HepG2 (cell line): ENCODE results near the gene IFT80. TPM values are rescaled to one million over a fixed set of nuclear protein-coding genes. Genes with fewer than 3 reads are reported as not detected.

Experiments
- BRCA1 ChIP-seq: sonication (generic); formaldehyde crosslinking; IDR thresholded peaks from 2 replicates; pipeline ENCODE4 v1.4.0; 2020; ENCODE audit warnings: missing genetic modification reagents
- LRRFIP1 ChIP-seq: sonication (generic); formaldehyde crosslinking; conservative IDR thresholded peaks from 2 replicates; pipeline ENCODE4 v1.4.0; 2020; ENCODE audit warnings: missing genetic modification reagents
- MEIS2 ChIP-seq: sonication (generic); formaldehyde crosslinking; IDR thresholded peaks from 2 replicates; pipeline ENCODE4 v1.9.0; 2021; ENCODE audit warnings: mild to moderate bottlenecking, missing genetic modification reagents
- MIER3 ChIP-seq: IDR thresholded peaks from 2 replicates; pipeline ENCODE4 v1.6.1; 2016; ENCODE audit warnings: missing compliant biosample characterization, borderline replicate concordance
- NAIF1 ChIP-seq: sonication (generic); formaldehyde crosslinking; IDR thresholded peaks from 2 replicates; pipeline ENCODE4 v1.5.0; 2020; ENCODE audit warnings: mild to moderate bottlenecking, missing genetic modification reagents, borderline replicate concordance
- RAD21 ChIP-seq: fragments of 450-650 bp; formaldehyde crosslinking; IDR thresholded peaks from 2 replicates; pipeline ENCODE4 v1.5.0; 2020; ENCODE audit warnings: mild to moderate bottlenecking
- SIN3B ChIP-seq: fragments of 150-350 bp; IDR thresholded peaks from 2 replicates; pipeline ENCODE4 v1.6.1; 2014; ENCODE audit warnings: low read length
- SNAPC2 ChIP-seq: sonication (generic); formaldehyde crosslinking; IDR thresholded peaks from 2 replicates; pipeline ENCODE4 v1.8.1; 2022; ENCODE audit warnings: mild to moderate bottlenecking, missing genetic modification reagents
- SNAPC5 ChIP-seq: sonication (generic); formaldehyde crosslinking; IDR thresholded peaks from 2 replicates; pipeline ENCODE4 v1.8.1; 2023; ENCODE audit warnings: mild to moderate bottlenecking, missing genetic modification reagents, borderline replicate concordance
- SNRNP70 ChIP-seq: fragments of 200-400 bp; formaldehyde crosslinking; IDR thresholded peaks from 2 replicates; pipeline ENCODE4 v1.6.1; 2017; ENCODE audit warnings: mild to moderate bottlenecking, low read depth, low read length, moderate library complexity
- SUZ12 ChIP-seq: fragments of 150-350 bp; IDR thresholded peaks from 2 replicates; pipeline ENCODE4 v1.6.1; 2014; ENCODE audit warnings: low read depth, low read length
- TP53 ChIP-seq: sonication (generic); formaldehyde crosslinking; conservative IDR thresholded peaks from 2 replicates; pipeline ENCODE4 v1.4.0; 2020; ENCODE audit warnings: missing genetic modification reagents
- TRIM22 ChIP-seq: fragments of 450-650 bp; IDR thresholded peaks from 2 replicates; pipeline ENCODE4 v1.6.1; 2017
- YEATS2 ChIP-seq: sonication (generic); formaldehyde crosslinking; IDR thresholded peaks from 2 replicates; pipeline ENCODE4 v1.4.0; 2020; ENCODE audit warnings: missing genetic modification reagents, borderline replicate concordance
- ZFP1 ChIP-seq: IDR thresholded peaks from 2 replicates; pipeline ENCODE4 v1.6.1; 2016
- ZHX2 ChIP-seq, 2 experiments: sonication (generic) in 1 of 2; formaldehyde crosslinking in 1 of 2; IDR thresholded peaks; 2 replicates each; pipeline versions ENCODE4 v1.6.1 to v1.9.0; 2014 to 2022; ENCODE audit warnings: antibody characterized with exemption in 1 of 2, borderline replicate concordance in 1 of 2, inconsistent platforms in 1 of 2, low read depth in 1 of 2, missing genetic modification reagents in 1 of 2
- ZNF274 ChIP-seq: sonication (generic); formaldehyde crosslinking; IDR thresholded peaks from 2 replicates; pipeline ENCODE4 v1.5.1; 2020; ENCODE audit warnings: mild to moderate bottlenecking, missing genetic modification reagents
- ZNF737 ChIP-seq: sonication (generic); formaldehyde crosslinking; IDR thresholded peaks from 2 replicates; pipeline ENCODE4 v1.5.0; 2020; ENCODE audit warnings: missing genetic modification reagents, mild to moderate bottlenecking, borderline replicate concordance
- ZNF781 ChIP-seq: sonication (generic); formaldehyde crosslinking; IDR thresholded peaks from 2 replicates; pipeline ENCODE4 v1.5.1; 2020; ENCODE audit warnings: borderline replicate concordance, mild to moderate bottlenecking, missing genetic modification reagents; ENCODE audit errors: not compliant biosample characterization
- ZSCAN9 ChIP-seq: IDR thresholded peaks from 2 replicates; pipeline ENCODE4 v1.6.1; 2016; ENCODE audit warnings: borderline replicate concordance
- polyA plus RNA-seq, 8 experiments: library from polyadenylated mRNA; depleted of rRNA in 3 of 8; stranded (reverse) in 7 of 8; unstranded in 1 of 8; fragments of >200 nt; fragmentation: Illumina TruSeq in 4 of 8; extraction: Trizol in 4 of 8; gene quantifications; 2 replicates each; pipeline versions ENCODE4 v1.2.1 to v1.2.3, GENCODE V29; 2011 to 2016; ENCODE audit warnings: low read depth in 4 of 8, missing spikeins in 1 of 8, mixed read lengths in 1 of 8; ENCODE audit not compliant: insufficient read depth in 1 of 8
- total RNA-seq, 5 experiments: library from RNA; depleted of rRNA; stranded (reverse); fragments of >200 nt; fragmentation: Illumina TruSeq; extraction: Trizol; gene quantifications; 2 replicates each; pipeline ENCODE4 v1.2.3, GENCODE V29; 2016; ENCODE audit warnings: low read depth in 1 of 5

The IFT80 gene
- total and polyA plus RNA-seq, 2 of the 13 experiments (the other 11 are each of a cell fraction or from before 2014, with no cell fraction given): 11.4 to 15.7 TPM

- TF ChIP-seq LRRFIP1 (CRISPR knock-in tag) (no peak), ZNF737 (CRISPR knock-in tag) (no peak), SNAPC2 (no peak), NAIF1 (no peak), MIER3 (CRISPR knock-in tag) (0 out of 2 replicates have a peak, but pooled peaks have one; percentile 50), SNRNP70 (no peak), ZNF781 (CRISPR knock-in tag) (peak; percentile 24), BRCA1 (CRISPR knock-in tag) (no peak), SUZ12 (peak; percentile 41; the same call in 1 of the 2 replicates), TP53 (CRISPR knock-in tag) (no peak), ZNF274 (CRISPR knock-in tag) (no peak), RAD21 (CRISPR knock-in tag) (no peak), ZHX2 (IDR thresholded peaks at IDR 0.05; ENCODE audit: low read depth) (peak; percentile 88), ZHX2 (CRISPR knock-in tag; IDR thresholded peaks at IDR 0.05; ENCODE audit: borderline replicate concordance) (0 out of 2 replicates have a peak, but pooled peaks have one; percentile 31), MEIS2 (CRISPR knock-in tag) (no peak), YEATS2 (CRISPR knock-in tag) (peak; percentile 72; the same call in 1 of the 2 replicates), SNAPC5 (CRISPR knock-in tag) (no peak; the same call in 1 of the 2 replicates), ZFP1 (no peak), TRIM22 (no peak), ZSCAN9 (no peak), SIN3B (peak; percentile 95)
Measured at GRCh38 chr3:160399125-160400029, at the start of gene IFT80, which contains the start of gene SMC4 (continued).
